HG02970 (cell line): Measurements from ENCODE around the gene DKC1.

Experiments
- ATAC-seq: cut with Tn5 transposase; IDR thresholded peaks from one replicate; pipeline ENCODE4 v1.9.1; 2021; ENCODE audit warnings: mild to moderate bottlenecking, moderate library complexity, moderate number of reproducible peaks; ENCODE audit not compliant: unreplicated experiment, low FRiP score

The DKC1 gene

DNA sequence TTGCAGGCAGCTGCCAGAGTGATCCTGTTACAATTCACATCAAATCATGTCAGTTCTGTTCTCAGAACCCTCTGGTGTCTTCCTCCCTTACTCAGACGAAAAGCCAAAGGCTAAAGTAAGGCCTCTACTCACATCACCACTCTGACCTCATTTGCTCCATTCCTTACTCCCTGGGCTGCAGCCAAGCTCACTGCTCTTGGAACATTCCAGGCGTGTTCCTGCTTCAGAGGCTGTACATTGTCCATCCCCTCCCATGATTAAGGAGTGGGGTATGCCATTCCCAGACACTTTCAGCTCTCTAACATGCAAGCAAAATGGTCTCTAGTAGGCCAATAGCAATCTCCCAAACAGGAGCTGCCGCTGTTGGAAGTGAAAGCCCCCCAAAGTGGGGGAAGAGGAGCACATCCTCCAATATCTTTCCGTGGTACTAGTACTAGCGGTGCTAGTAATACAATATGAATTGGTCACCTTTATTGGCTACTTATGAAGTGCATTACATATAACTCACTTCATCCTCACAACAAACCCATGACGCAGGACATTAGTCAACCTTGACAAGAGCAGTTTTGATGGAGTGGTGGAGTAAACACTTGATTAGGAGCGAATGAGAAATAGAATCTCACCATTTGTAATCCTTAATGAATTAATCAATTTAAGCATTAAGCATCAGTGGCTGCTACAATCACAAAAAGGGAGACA lies 26.8 kb upstream of the DKC1 start:
- ATAC-seq, result no peak

DNA sequence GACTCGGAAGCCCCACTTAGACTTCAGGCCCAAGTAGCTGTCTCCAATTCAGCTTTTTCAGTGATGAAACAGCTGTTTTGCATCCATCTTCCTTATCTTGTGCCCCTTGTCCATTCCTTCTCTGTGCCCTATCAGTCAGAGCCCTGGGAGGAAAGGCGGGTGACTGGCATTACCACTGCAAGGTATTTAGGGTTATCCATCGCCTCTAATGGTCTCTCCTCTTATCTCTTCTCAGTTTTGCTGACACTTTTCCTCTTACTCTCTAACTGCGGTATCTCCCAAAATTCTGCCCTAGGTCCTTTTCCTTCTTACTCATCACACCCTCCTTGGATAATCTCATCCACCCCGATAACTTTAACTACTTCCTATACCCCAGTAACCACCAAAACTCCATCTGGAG lies 25.5 kb upstream of the DKC1 start:
- no peak for ATAC-seq

DNA sequence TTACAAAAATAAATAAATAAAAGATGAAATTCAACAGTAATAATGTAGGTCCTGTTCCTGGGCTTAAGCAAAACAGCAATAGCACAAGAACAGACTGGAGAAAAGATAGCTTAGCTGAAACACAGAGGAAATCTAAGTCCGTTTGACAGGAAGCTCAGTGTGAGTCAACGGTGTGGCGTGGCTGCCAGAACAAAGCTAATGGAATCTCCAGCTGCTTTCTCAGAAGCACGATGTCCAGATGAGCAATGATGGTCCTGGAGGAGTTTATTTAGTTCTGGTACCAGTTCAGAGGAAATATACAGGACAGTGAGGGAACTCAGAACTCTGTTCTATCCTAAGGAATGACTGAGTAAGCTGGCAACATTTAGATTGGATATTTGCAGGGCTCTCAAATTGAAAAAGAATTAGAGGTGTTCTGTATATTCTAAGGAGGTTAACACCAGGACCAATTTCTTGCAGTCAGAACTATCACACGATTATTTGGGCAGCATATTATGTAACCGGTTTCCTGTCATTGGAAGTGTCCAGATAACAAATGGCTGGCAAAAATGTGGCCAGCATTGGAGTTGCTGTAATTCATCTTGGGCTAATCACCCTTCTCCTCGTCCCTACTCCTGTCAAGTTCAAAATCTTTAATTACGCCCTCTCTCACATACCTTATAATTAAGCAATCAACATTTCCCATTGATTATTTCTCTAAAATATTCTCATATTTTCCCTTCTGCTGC lies 24.5 kb upstream of the DKC1 start:
- no peak for ATAC-seq

DNA sequence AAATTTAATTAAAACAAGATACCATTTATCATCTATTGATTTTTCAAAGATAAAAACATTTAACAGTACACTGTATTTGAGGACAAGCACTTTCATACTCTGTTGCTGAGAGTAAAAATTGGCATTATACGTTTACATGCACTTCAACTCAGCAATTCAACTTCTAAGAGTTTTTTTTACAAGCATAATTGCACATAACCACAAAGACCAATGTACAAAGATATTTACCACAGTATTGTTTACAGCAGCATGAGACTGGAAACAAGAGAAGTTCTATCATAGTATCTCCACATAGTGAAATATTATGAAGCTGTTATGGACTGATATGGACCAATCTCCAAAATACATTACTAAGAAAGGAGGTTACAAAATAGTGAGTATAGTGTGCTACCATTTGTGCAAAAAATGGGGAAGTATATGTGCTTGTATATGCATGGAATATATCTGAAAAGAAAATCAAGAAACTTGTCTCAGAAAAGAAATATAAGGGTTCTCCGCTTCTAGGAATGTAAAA lies 22.7 kb upstream of the DKC1 start:
- no peak for ATAC-seq

DNA sequence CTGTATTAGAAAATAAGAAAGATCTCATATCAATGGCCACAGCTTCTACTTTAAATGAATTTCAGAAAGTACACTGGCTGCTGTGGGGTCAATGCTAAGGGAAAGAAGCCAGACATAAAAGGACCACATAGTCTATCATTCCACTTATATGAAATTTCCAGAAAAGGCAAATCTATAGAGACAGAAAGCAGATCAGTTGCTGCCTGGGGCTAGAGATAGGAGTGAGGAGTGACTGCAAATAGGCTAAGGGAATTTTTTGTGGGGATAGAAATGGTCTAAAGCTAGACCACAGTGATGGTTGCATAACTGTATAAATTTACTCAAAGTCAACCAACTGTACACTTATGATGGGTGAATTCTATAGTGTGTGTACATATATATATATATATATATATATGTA lies 20.1 kb upstream of the DKC1 start:
- no peak for ATAC-seq

DNA sequence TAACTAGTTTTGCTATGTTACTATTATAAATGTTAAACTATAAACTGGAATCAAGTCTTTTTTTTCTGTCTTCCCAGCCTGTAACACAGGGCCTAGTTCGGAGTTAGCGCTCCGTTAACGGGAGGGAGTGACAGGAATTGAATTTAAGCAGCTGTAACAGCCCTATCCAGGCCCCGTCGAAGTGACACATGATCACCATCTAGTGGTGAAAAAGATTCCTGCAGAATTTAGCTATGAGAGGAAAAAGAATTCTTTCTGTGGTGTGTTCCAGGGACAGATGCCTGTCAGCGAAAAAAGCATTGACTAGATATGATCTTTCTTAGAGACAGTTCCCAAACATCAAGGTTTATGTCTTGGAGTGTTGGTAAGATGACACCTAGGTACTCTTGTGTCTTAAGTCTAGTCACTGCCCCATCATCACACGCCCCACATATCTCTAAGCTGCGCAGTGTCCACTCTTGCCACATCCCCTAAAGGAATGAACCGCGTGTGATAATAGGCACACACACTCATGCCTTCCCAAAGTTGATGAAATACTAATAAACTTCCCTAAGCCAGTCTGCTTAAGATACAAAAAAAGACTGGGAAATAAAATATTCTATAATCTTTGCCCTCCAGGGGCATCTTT lies 13.8 kb upstream of the DKC1 start:
- ATAC-seq, result no peak

DNA sequence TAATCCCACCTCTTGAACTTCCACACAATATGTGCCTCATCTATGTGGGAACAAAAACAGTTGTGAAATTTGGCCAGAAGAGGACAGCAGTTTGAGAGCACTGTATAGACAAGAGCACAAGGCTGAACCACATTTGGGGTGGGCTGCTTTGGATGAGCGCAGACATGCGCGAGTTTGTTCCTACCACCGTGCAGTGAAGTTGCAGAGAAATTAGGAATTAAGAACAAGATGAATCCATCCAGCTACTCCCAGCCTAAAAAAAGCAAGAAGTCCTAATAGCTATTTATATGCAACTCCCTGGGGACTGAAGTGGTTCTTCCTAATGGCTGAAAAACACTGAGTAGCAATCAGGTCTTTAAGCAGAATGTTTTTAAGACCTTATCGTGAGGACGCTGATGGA lies 12.8 kb upstream of the DKC1 start:
- no peak for ATAC-seq

DNA sequence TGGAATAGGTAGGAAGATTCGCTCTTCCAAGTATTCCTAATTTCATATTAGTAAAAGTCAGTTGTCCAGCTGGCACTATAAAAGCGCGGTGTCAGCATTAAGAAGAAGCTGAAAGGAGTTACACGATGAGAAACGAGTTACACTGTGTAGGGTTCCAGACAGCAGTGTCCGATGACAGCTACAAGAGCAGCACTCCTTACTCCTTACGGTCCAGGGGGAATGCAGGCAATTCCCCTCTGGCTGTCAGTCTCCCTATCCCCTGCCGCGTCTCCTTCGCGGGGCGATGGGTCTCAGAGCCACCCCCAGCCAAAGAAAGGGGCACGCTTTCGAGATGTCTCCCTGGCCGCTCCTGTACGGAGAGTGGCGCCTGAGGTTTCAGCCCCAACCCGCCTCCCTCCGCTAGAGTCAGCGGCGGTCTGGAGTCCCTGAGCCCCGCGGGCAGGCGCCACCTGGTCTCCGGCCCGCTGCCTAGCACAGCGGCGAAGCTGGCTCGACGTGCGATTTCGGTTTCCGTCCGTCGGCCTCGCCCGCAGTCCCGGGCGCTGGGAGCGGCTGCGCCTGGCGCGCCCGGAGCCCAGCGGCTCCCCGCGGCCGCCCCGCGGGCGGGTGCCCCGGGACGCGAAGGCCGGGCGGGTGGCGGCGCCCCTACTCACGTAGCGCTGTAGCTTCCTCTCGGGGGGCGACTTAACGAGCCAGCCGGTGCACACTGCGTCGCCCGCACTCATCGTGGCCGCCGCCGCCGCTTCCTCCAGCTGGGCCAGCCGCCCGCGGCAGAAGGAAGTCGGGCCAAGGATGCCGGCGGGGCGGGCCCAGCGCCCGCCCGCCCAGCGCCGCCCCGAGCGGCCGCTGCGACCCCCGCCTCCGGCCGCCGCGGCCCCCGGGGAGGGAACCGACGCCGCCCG lies 12.1 kb upstream of the DKC1 start, which contains the start of gene GAB3:
Gene GAB3, minus strand, starts transcription at position 777 of the 902 bp plus-strand sequence. Its CDS starts 52 bp downstream, at position 725.
- ATAC-seq, result no peak

DNA sequence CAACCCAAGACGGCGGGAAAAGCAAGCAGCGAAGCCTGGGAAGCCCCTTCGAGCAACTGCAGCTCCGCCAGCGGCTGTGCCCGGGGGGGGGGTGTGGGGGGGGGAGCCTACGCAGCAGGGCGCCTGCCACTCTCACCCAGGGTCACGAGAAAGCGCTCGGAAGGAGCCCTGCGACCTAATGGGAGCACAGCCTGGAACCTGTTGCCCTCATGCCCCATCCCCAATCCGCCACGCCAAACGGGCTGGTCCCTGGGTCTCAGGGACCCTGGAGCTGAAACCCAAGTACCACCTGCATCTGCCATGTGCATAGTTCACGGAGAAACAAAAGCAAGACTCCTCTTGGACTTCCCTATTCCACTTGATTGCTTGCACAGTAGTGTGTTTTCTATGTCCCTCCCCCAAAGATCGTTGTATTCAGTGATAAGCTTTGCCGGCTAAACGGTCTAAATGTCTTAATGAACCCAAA lies 11.4 kb upstream of the DKC1 start:
- no peak for ATAC-seq

DNA sequence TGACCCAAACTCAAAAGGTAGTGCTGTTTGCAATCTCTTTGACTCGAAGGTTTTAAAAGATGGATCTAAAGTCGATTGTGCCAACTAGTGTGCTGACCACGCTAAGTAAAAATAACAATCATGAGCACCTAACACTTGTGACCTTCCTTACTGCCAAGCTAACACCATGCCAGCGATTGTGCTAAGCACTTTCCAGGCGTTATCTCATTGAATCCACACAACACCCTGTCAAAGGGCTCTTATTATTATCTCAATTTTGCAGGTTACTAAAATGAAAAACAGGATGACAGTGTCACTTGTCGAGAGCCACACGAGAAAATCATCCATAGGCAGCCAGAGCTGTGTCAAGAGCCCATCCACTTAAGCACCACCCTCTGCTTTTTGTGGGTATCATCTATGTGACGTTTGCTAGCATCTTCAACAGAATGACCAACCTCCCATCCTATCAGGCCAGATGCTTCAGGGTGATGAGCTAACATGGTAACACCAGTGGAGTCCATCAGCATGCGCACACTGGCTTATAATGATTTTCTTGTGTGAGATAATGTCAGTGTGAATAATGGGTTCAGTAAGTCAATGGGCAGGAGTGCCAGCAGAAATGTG lies 10.9 kb upstream of the DKC1 start:
- ATAC-seq, result no peak

DNA sequence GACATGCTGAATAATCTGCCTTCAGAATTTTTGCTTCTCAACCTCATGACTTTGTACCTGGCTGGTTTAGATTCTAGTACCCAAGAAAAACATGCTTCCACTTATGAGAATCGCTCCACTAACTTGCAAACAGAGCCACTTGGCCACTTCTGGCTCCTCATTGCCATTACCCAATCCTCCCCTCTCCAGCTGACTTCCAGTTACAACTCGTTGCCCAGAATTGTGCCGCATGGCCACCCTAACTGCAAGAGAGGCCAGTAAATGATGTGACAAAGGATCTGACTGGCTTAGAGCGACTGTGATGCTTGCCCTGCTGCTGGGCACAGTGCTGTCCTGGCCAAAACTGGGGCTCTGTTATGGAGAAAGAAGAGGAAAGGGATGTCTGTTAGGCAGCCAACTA lies 4.0 kb upstream of the DKC1 start:
- no peak for ATAC-seq

DNA sequence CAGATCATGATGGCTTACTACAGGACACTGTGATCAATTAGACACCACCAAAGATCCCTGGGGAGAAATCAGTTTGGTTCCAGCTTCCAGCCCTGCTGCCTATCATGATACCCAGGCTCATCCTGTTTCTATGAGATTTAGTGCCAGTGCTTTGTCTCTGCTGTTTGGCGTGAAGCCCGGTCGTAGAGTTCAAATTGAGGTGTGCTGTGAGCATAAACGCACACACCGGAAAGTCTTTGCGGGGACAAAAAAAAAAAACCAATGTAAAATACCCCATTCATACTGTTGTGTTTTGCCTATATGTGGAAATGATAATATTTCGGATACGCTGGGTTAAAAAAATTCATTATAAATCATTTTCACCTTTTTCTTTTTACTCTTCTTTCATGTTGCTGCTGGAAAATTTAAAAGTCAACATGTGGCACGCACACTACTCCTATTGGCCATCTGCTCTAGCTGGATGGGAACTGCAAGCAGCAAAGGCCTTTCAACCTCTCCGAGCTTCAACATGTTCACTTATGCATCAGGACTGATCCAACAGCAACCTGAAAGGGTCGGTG lies 607 bp upstream of the DKC1 start:
- no peak for ATAC-seq

DNA sequence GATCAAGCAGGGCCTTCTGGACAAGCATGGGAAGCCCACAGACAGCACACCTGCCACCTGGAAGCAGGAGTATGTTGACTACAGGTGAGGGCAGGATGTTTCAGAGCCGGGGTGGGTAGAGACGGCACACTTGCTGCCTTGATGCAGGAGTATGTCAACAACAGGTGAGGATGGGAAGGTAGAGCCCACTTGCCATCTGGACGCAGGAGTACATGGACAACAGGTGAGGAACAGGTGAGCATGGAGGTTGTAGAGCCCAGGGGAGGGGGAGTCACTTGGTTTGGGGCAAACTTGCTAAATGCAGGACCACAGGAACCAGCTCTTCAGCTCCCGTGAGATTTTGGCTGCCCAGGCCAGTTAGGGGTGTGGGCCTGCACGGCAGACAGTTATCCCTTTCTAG lies 12.0 kb downstream of the DKC1 start:
- ATAC-seq, result no peak

DNA sequence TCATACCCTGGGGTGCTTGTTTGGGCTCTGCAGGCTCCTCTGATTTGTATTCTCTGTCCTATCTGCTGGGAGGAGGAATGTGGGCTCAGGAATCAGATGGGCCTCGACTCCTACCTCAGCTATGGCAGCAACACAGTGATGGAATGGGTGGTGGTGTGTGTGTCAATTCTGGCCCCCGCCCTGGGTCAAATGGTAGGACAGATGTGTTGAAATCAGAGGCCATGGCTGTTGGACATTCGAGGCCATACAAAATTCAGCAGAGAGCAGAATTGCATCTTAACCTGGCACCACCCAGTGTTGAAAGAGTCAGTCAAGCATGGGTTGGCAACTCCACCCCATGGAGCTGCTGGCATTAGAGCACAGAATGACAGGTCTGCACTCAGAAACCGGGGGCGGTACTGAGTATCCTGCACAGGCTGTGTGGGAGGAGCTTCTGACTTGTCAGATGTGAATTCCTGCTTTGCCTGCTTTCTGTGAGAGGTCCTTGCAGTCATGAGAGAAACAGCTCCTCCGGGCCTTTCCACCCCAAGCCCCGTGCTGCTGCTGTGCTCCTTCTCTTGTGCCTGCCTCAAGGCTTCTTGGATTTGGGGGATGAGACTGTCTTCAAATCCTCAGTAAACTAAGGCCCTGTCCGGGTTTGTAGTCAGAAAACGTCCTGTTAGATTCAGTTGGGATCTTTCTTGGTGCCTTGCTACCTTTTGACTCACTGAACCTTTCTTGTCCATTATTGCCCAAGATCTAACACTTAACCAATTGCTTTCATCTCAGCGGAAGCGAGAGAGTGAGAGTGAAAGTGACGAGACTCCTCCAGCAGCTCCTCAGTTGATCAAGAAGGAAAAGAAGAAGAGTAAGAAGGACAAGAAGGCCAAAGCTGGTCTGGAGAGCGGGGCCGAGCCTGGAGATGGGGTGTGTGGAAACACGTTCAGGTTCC lies 13.0 kb downstream of the DKC1 start:
- no peak for ATAC-seq

DNA sequence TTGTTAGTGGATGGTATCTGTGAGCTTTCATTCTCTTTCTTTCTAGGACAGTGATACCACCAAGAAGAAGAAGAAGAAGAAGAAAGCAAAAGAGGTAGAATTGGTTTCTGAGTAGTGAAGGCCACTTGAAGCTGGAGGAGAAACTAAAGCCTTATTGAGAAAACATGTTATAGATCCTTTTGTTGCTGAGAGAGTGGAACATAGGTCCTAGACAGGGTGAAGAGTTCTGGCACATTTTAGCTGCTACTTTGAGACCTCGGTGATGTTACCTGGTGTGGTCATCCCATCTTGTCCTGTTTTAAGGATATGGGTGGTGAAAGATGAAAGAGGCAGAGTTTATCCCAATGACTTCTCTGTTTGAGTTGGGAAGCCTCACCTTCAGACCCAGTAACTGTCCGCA lies 14.1 kb downstream of the DKC1 start:
- ATAC-seq, result no peak

DNA sequence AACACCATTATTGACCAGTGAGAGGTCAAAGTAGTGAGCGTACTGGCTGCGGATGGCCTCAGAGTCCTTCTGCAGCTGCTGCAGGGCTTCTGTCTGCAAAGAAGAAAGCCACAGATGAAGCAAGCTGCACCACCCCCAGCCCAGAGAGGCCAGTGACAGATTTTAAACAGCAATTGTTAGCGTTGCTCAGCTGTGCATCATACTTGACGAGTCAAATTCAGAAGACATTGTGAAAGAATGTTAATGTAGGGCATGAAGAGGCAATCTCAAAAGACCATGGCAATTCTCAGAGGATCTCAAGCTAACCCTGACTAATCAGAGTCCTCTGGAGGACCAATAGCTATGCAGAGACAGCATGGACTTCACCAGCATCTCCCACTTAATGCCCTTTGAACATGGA lies 16.6 kb downstream of the DKC1 start:
- no peak for ATAC-seq

DNA sequence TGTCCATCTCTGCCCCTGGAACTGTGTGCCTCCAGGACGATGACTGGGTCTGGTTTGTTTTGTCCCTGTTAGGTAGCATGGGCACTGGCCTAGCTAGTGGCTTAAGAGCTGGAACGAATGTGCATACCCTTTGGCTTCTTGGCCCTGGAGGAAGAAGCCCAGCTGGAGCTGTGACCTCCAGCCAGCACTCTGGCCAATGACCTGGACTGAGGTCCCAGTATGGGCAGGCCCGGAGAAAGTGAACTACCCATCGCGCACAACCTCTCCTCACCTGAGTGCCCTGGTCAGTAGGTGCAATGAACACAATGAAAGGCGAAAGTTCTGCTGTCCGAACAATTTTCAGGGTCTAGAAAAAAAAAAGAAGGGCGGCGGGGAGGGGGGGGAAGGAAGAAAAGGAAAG lies 18.3 kb downstream of the DKC1 start:
- ATAC-seq, result no peak

DNA sequence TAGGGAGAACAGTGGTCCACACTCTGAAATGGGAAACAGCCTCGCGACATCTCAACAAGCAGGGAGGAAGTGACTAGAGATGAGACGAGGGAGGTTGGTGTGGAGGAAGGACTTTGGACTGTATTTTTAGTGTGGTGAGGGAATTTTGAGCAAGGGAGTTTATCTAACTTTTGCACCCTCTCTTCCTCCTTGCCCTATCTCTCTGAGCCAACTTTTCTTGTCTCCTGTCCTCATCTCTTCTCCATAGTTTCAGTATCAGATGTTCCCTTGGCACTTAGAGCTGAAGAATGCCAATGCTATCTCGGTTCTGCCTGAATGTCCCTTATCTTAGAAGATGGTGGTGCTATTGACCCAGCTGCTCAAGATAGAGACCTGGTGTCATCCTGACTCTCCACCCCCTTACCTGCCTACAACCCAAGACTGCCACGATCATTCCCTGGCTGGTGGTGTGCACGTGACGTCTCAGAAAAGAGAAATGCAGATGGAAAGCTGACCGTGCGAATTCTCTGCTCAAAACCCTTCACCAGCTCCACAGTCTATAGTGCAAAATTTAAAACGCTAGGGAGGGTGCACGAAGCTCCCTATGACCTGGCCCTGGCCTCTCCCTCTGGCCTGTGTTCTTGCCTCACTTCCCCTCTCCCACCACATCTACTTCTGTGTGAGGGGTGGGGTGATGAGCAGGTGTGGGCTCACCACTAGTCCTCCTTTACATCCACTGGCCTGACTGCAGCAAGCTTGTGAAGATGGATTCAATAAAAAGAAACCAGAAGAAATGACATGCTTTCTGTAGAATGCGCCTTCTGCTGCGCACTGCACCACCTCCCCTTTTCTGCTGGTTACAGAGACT lies 21.7 kb downstream of the DKC1 start:
- no peak for ATAC-seq
